ENCODE data around the gene CHD6. TPM values are rescaled to one million over a fixed set of nuclear protein-coding genes. Genes with fewer than 3 reads are reported as not detected.

CHD6 gene
- total RNA-seq, 2 experiments from 2014 or later: 25.2 to 29.6 TPM

GRCh38 chr20:41394931-41395666 is 223.1 kb downstream of the CHD6 start:
- H3K27ac Mint-ChIP-seq: no peak overlapping the region
- no peaks in the 10 kb centered on the region for H3K36me3 Mint-ChIP-seq
- CTCF ChIA-PET: no interaction called here
- H3K4me1 Mint-ChIP-seq (ENCODE audit: low read depth): peaks cover 2% of the 10 kb centered on the region
- H3K9me3 Mint-ChIP-seq: no peaks in the 10 kb centered on the region
- POLR2A ChIA-PET: no interaction called here
- no peak for DNase-seq
- intact Hi-C loops (cut with micrococcal nuclease): no loop called here
- no peaks in the 10 kb centered on the region for H3K27me3 Mint-ChIP-seq
- no peak overlapping the region for H3K4me3 Mint-ChIP-seq

- ChIA-PET CTCF (no interaction called here), POLR2A (no interaction called here)
- Mint-ChIP-seq H3K27me3 (no peaks in the 10 kb centered on the region), H3K4me3 (no peak overlapping the region), H3K27ac (no peak overlapping the region), H3K9me3 (no peaks in the 10 kb centered on the region), H3K36me3 (no peaks in the 10 kb centered on the region), H3K4me1 (ENCODE audit: low read depth) (peaks cover 2% of the 10 kb centered on the region)
- no peak for DNase-seq
- intact Hi-C loops (cut with micrococcal nuclease): no loop called here
Measured at GRCh38 chr20:41394081-41394480, 224.1 kb downstream of the CHD6 start.

GRCh38 chr20:41393705-41394066 is 224.5 kb downstream of the CHD6 start:
- DNase-seq: no peak
- H3K9me3 Mint-ChIP-seq: no peaks in the 10 kb centered on the region
- H3K4me1 Mint-ChIP-seq (ENCODE audit: low read depth): peaks cover 2% of the 10 kb centered on the region
- no peak overlapping the region for H3K4me3 Mint-ChIP-seq
- intact Hi-C loops (cut with micrococcal nuclease): no loop called here
- H3K27ac Mint-ChIP-seq: no peak overlapping the region
- H3K27me3 Mint-ChIP-seq: no peaks in the 10 kb centered on the region
- CTCF ChIA-PET: no interaction called here
- H3K36me3 Mint-ChIP-seq: no peaks in the 10 kb centered on the region
- POLR2A ChIA-PET: no interaction called here

GRCh38 chr20:41392871-41393704 is 225.1 kb downstream of the CHD6 start:
- no peak overlapping the region for H3K4me3 Mint-ChIP-seq
- ChIA-PET CTCF (no interaction called here), POLR2A (no interaction called here)
- no peak for DNase-seq
- no peaks in the 10 kb centered on the region for H3K9me3 Mint-ChIP-seq
- no peaks in the 10 kb centered on the region for H3K36me3 Mint-ChIP-seq
- H3K4me1 Mint-ChIP-seq (ENCODE audit: low read depth): peaks cover 2% of the 10 kb centered on the region
- H3K27me3 Mint-ChIP-seq: no peaks in the 10 kb centered on the region
- H3K27ac Mint-ChIP-seq: no peak overlapping the region
- intact Hi-C loops (cut with micrococcal nuclease): no loop called here

- H3K27ac Mint-ChIP-seq: no peak overlapping the region
Measured at GRCh38 chr20:41392295-41392694, 225.9 kb downstream of the CHD6 start.

GRCh38 chr20:41391587-41392001 is 226.6 kb downstream of the CHD6 start:
- H3K9me3 Mint-ChIP-seq: no peaks in the 10 kb centered on the region
- intact Hi-C loops (cut with micrococcal nuclease): no loop called here
- H3K36me3 Mint-ChIP-seq: no peaks in the 10 kb centered on the region
- H3K4me1 Mint-ChIP-seq (ENCODE audit: low read depth): peaks cover 2% of the 10 kb centered on the region
- no peaks in the 10 kb centered on the region for H3K27me3 Mint-ChIP-seq
- POLR2A ChIA-PET: no interaction called here
- H3K4me3 Mint-ChIP-seq: no peak overlapping the region
- no peak overlapping the region for H3K27ac Mint-ChIP-seq
- CTCF ChIA-PET: no interaction called here
- DNase-seq: no peak

More at GRCh38 chr20:41392295-41392694, 225.9 kb downstream of the CHD6 start:
- ChIA-PET POLR2A (no interaction called here), CTCF (no interaction called here)
- DNase-seq: no peak
- Mint-ChIP-seq H3K4me3 (no peak overlapping the region), H3K27me3 (no peaks in the 10 kb centered on the region), H3K4me1 (ENCODE audit: low read depth) (peaks cover 2% of the 10 kb centered on the region), H3K36me3 (no peaks in the 10 kb centered on the region), H3K9me3 (no peaks in the 10 kb centered on the region)
- intact Hi-C loops (cut with micrococcal nuclease): no loop called here

- ChIA-PET CTCF (no interaction called here), POLR2A (no interaction called here)
- Mint-ChIP-seq H3K36me3 (no peaks in the 10 kb centered on the region), H3K9me3 (no peaks in the 10 kb centered on the region), H3K4me1 (ENCODE audit: low read depth) (no peaks in the 10 kb centered on the region), H3K27ac (no peak overlapping the region), H3K27me3 (no peaks in the 10 kb centered on the region), H3K4me3 (no peak overlapping the region)
- DNase-seq: no peak
- intact Hi-C loops (cut with micrococcal nuclease): no loop called here
Measured at GRCh38 chr20:41390889-41391288, 227.3 kb downstream of the CHD6 start.

GRCh38 chr20:41387444-41387851 is 230.7 kb downstream of the CHD6 start:
- ChIA-PET CTCF (no interaction called here), POLR2A (no interaction called here)
- intact Hi-C loops (cut with micrococcal nuclease): no loop called here
- Mint-ChIP-seq H3K27me3 (peaks cover 3% of the 10 kb centered on the region), H3K4me1 (ENCODE audit: low read depth) (no peaks in the 10 kb centered on the region), H3K27ac (no peak overlapping the region), H3K9me3 (no peaks in the 10 kb centered on the region), H3K4me3 (no peak overlapping the region), H3K36me3 (no peaks in the 10 kb centered on the region)
- DNase-seq: no peak

- Mint-ChIP-seq H3K27ac (no peak overlapping the region), H3K36me3 (no peaks in the 10 kb centered on the region), H3K9me3 (no peaks in the 10 kb centered on the region), H3K27me3 (peaks cover 3% of the 10 kb centered on the region), H3K4me3 (no peak overlapping the region), H3K4me1 (ENCODE audit: low read depth) (no peaks in the 10 kb centered on the region)
- CTCF ChIA-PET: no interaction called here
- POLR2A ChIA-PET: no interaction called here
- intact Hi-C loops (cut with micrococcal nuclease): no loop called here
- no peak for DNase-seq
Measured at GRCh38 chr20:41386502-41387427, 231.4 kb downstream of the CHD6 start.

GRCh38 chr20:41382791-41383305 is 235.3 kb downstream of the CHD6 start:
- no peaks in the 10 kb centered on the region for H3K36me3 Mint-ChIP-seq
- H3K27me3 Mint-ChIP-seq: peaks cover 15% of the 10 kb centered on the region
- DNase-seq: no peak
- no peak overlapping the region for H3K27ac Mint-ChIP-seq
- intact Hi-C loops (cut with micrococcal nuclease): no loop called here
- no peak overlapping the region for H3K4me3 Mint-ChIP-seq
- CTCF ChIA-PET: no interaction called here
- no peaks in the 10 kb centered on the region for H3K4me1 Mint-ChIP-seq (ENCODE audit: low read depth)
- H3K9me3 Mint-ChIP-seq: no peaks in the 10 kb centered on the region
- POLR2A ChIA-PET: no interaction called here

GRCh38 chr20:41380551-41381193 is 237.5 kb downstream of the CHD6 start:
- intact Hi-C loops (cut with micrococcal nuclease): no loop called here
- Mint-ChIP-seq H3K27ac (no peak overlapping the region), H3K36me3 (no peaks in the 10 kb centered on the region), H3K27me3 (peaks cover 28% of the 10 kb centered on the region), H3K9me3 (no peaks in the 10 kb centered on the region), H3K4me3 (no peak overlapping the region), H3K4me1 (ENCODE audit: low read depth) (no peaks in the 10 kb centered on the region)
- CTCF ChIA-PET: interaction anchor here (0.9 kb wide), 1 partner anchor 245 kb away, joined by 3 read pairs; no protein-coding TSS in a partner anchor
- POLR2A ChIA-PET: no interaction called here
- DNase-seq: no peak

- H3K4me1 Mint-ChIP-seq (ENCODE audit: low read depth): no peaks in the 10 kb centered on the region
- peaks cover 28% of the 10 kb centered on the region for H3K27me3 Mint-ChIP-seq
- CTCF ChIA-PET: no interaction called here
- no peaks in the 10 kb centered on the region for H3K9me3 Mint-ChIP-seq
- POLR2A ChIA-PET: no interaction called here
- no peaks in the 10 kb centered on the region for H3K36me3 Mint-ChIP-seq
- intact Hi-C loops (cut with micrococcal nuclease): no loop called here
- no peak for DNase-seq
- no peak overlapping the region for H3K27ac Mint-ChIP-seq
- H3K4me3 Mint-ChIP-seq: no peak overlapping the region
Measured at GRCh38 chr20:41379551-41379950, 238.6 kb downstream of the CHD6 start.

Measured in activated CD4-positive, alpha-beta memory T cell treated with anti-CD3 and anti-CD28 coated beads for 36 hours (primary cell).